Non-pigmented ciliary epithelial cell (primary cell): Measurements from ENCODE around the gene CA4.
"Not testable (repeated sequence)": the region's sequence is repeated elsewhere in the genome, so short reads cannot be mapped to it uniquely, and the experiment has no call there.

Experiments
- DNase-seq: peaks from one replicate; pipeline ENCODE4 v3.0.0-alpha.2; 2010; ENCODE audit warnings: low read depth

CA4 gene

DNA sequence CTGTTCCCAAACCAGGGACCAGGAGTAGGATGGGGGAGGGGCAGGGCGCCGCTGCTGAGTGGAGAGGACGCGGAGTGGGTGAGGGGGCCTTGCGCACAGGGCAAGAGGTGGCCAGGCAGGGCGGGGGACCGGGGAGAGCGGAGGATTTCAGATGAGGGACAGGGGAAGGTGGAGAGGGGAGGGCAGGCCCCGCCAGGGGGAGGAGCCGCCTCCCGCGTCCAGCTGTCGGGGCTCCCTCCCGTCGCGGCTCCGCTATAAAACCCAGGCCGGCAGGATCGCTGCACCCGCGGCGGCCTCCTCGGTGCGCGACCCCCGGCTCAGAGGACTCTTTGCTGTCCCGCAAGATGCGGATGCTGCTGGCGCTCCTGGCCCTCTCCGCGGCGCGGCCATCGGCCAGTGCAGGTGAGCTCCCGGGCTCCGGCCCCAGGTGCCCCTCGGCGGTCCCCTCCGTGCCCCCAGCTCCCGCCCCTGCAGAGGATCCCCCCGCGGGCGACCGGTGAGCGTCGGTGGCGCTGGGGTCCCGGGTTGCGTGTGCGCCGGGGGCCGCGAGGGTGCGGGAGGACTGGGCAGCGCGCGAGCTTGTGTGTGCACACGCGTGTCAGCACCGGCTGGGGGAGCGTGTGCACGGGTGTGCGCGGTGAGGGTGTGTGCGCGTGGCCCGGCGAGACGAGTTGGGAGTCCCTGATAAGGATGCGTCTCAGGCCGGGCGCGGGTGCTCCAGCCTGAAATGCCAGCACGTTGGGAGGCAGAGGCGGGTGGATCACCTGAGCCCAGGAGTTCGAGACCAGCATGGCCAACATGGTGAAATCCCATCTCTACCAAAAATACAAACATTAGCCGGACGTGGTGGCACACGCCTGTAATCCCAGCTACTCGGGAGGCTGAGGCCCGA is at the start of gene CA4:
TSS of gene CA4 (plus strand) at position 283 of the 892 bp plus-strand sequence. CDS start at position 345, 62 bp downstream.
- no peak for DNase-seq

DNA sequence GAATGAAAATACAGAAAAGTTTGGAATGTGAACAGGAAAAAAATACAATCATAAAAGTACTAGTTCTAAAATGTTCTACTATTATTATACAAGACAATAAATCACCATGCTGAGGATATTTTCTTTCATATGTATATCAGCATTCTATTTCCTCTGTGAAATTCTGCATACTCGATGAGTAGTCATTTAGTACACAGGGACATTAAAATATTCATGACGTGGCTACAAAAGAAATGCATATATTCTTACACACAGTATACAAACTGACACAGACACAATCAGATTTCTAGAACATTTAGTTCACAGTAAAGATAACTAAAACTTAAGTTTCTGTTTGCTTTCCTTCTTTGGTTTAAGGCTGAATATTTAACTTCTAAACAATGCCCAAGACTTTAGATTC is 49.2 kb upstream of the CA4 start:
- not testable (repeated sequence) for DNase-seq

GRCh38 chr17:60102015-60102631 is 47.6 kb upstream of the CA4 start:
- not testable (repeated sequence) for DNase-seq

- DNase-seq = no peak
Observed at GRCh38 chr17:60102632-60103096, 47.1 kb upstream of the CA4 start.

DNA sequence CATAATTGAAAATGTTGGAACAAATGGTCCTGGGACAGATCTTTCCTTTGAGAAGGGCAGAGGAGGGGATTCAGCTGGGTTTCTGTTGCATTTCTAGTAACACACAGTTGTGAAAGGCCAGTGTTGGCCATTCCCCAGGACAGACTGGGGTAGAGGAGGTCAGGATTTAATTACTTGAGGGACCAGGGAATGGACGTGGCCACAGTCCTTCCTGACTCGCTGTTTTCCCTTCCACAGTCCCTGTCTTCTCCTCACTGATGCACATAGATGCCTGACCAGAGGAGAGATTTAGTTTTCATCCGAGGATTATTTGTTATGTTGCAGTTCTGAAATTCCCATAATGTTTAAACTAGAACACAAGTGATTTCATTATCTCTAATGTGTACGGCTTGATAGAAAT is 45.8 kb upstream of the CA4 start:
- DNase-seq = no peak

GRCh38 chr17:60106340-60107059 is 43.3 kb upstream of the CA4 start:
- no peak for DNase-seq

- DNase-seq = no peak
Observed at GRCh38 chr17:60107526-60108257, 42.1 kb upstream of the CA4 start.

- not testable (repeated sequence) for DNase-seq
Observed at GRCh38 chr17:60108309-60108708, 41.5 kb upstream of the CA4 start.

- no peak for DNase-seq
Observed at GRCh38 chr17:60108712-60109111, 41.1 kb upstream of the CA4 start.

DNA sequence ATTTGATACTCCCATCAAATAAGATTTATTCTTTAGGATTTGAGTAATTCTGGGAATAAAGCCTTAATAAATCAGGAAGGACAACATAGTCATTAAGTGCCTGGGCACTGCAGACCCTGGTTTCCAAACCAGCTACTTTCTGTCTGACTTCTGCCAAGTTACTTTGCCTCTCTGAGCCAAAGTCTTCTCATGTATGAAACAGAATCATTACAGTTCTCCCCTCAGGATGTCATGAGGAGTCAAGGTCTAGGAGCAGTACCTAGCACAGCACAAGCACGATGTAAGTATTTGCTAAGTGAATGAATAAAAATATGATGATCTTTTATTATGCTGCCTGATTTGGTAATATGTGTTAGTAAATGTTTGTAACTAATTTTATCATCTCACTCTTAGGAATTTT is 40.6 kb upstream of the CA4 start:
- DNase-seq = no peak

GRCh38 chr17:60110586-60110985 is 39.2 kb upstream of the CA4 start:
- no peak for DNase-seq

DNA sequence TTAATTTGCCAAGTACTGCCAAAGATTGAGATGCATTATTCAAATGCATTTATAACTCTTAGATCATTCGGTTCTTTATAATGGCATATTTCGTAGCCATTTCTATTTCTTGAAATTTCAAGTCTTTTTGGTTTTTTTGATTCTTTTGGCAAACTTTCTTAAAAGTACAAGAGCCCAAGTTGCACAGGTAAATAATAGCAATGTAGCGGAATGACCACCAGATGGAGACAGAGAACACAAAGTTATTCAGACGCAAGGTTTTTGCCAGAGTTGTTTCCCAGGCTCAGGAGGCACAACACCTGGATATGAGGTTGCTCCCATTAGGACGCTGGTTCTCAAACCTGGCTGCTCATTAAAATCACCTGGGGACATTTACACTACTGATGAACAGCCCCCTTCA is 38.1 kb upstream of the CA4 start:
- DNase-seq = not testable (repeated sequence)

- not testable (repeated sequence) for DNase-seq
Observed at GRCh38 chr17:60115364-60115763, 34.4 kb upstream of the CA4 start.

- DNase-seq = not testable (repeated sequence)
Observed at GRCh38 chr17:60116196-60116595, 33.6 kb upstream of the CA4 start.

GRCh38 chr17:60119162-60119561 is 30.6 kb upstream of the CA4 start:
- DNase-seq = not testable (repeated sequence)

DNA sequence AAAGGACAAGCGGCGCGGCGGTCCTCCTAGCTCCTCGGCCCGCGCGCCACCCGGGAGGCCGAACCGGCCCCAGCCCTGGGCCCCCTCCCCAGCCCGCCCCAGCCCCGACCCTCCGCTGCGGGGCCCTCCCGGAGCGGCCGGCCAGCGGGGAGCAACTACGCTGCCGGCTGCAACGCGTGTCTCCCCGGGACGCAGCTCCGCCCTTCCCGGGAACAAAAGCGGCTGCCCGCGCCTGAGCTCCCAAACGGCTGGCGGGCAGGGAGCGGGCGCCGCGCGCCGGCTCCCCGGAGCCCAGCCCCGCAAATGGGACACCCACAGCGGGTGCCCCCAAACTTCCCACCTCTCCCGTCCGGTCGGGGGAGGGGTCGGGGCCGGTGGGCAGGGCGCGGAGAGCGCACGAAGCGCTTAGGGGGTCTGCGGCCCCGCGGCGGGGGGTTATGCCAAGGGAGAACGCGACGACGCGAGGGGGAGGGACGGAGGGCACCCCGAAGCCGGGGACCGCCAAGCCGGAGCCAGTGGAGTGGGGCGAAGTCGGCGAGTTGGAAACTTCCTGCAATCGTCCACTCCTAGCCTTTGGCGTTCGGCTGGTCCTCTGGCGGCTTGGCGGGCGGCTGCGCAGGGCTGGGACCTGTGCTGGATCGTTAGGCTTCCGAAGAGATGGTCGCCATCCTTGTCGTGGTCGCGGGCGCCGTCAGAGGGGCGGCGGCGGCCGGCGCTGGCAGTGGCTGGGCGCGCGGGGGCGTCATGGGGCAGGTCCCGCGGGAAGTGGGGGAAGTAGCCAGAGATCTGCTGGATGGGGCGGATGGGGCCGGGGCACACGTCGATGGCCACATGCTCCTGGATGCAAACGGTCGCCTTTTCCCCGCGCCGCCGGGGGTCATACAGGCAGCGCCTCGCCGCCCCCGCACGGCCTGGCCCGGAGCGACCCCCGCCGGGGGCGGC is 29.7 kb upstream of the CA4 start:
- not testable (repeated sequence) for DNase-seq

- no peak for DNase-seq
Observed at GRCh38 chr17:60127068-60128064, 22.4 kb upstream of the CA4 start.

DNA sequence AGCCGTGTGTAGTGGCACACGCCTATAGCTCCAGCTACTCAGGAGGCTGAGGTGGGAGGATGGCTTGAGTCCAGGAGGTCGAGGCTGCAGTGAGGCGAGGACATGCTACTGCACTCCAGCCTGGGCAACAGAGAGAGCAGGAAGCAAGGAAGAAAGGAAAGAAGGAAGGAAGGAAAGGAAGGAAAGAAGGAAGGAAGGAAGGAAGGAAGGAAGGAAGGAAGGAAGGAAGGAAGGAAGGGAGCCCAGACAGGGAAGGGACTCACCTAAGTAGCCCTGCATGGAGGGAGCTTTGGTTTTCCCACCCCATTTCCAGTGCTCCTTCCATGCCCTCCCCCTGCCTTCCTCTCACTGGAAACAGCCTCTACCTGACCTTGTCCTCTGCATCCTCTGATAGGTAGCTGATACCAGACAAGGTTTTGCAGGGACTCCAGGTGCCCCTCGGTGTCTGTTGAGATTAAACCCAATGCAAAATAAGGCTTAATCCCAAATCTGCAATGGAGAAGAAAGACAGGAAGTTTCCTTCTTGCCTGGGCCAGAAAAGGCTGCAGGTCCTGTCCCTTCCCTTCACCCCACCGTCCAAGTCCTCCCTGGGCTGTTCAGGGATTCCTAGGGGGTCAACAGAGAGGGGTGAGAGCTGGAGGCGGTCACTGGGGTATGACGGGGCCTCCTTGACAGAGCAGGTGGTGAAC is 21.5 kb upstream of the CA4 start:
- no peak for DNase-seq

- no peak for DNase-seq
Observed at GRCh38 chr17:60129164-60129563, 20.6 kb upstream of the CA4 start.
